WTC11 (cell line): ENCODE results near the gene DDX10.

Experiments used
- CTCF ChIP-seq: fragments of 200-600 bp; IDR thresholded peaks from 2 replicates; pipeline ENCODE4 v1.8.0; 2022; ENCODE audit warnings: antibody characterized with exemption
- E2F4 ChIP-seq: sonication (generic); formaldehyde crosslinking; IDR thresholded peaks from 2 replicates; pipeline ENCODE4 v1.8.1; 2022; ENCODE audit warnings: low read depth, mild to moderate bottlenecking, moderate library complexity, missing genetic modification reagents, borderline replicate concordance
- NFYB ChIP-seq: sonication (generic); formaldehyde crosslinking; conservative IDR thresholded peaks from 2 replicates; pipeline ENCODE4 v1.8.0; 2022; ENCODE audit warnings: low read depth, missing genetic modification reagents
- NR2C2 ChIP-seq: sonication (generic); formaldehyde crosslinking; IDR thresholded peaks from 2 replicates; pipeline ENCODE4 v1.8.0; 2022; ENCODE audit warnings: mild to moderate bottlenecking, missing genetic modification reagents
- USF2 ChIP-seq: sonication (generic); formaldehyde crosslinking; IDR thresholded peaks from 2 replicates; pipeline ENCODE4 v1.8.1; 2023; ENCODE audit warnings: mild to moderate bottlenecking, missing genetic modification reagents, moderate library complexity
- ZNF232 ChIP-seq: sonication (generic); formaldehyde crosslinking; IDR thresholded peaks from 2 replicates; pipeline ENCODE4 v1.8.0; 2022; ENCODE audit warnings: mild to moderate bottlenecking, missing genetic modification reagents
- TF ChIP-seq, protein P1 (sequence below): sonication (generic); formaldehyde crosslinking; IDR thresholded peaks from 2 replicates; pipeline ENCODE4 v1.8.1; 2022; ENCODE audit warnings: missing genetic modification reagents, borderline replicate concordance
- TF ChIP-seq, protein P2 (sequence below): sonication (generic); formaldehyde crosslinking; IDR thresholded peaks from 2 replicates; pipeline ENCODE4 v1.8.1; 2023; ENCODE audit warnings: mild to moderate bottlenecking, missing genetic modification reagents, borderline replicate concordance

DNA sequence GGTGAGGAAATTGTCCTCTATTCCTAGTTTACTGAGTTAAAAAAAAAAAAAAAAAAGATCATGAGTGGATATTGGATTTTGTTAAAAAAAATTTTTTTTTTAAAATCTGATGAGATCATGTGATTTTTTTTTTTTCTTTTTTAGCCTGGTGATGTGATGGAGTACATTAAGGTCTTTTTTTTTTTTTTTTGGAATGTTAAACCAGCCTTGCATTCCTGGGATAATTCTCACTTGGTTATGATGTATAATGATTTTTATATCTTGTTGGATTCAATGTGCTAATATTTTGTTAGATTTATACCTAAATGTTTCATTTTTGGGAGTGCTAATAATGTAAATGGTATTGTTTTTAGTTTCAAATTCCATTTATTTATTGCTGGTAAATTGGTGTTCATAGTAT is 43.3 kb downstream of the DDX10 start:
- no peak for TF ChIP-seq USF2 (CRISPR knock-in tag)
- TF ChIP-seq CTCF: no peak
- no peak for TF ChIP-seq E2F4
- TF ChIP-seq ZNF232 (CRISPR knock-in tag): no peak
- no peak for TF ChIP-seq NFYB (CRISPR knock-in tag)
- TF ChIP-seq, protein P1, sequence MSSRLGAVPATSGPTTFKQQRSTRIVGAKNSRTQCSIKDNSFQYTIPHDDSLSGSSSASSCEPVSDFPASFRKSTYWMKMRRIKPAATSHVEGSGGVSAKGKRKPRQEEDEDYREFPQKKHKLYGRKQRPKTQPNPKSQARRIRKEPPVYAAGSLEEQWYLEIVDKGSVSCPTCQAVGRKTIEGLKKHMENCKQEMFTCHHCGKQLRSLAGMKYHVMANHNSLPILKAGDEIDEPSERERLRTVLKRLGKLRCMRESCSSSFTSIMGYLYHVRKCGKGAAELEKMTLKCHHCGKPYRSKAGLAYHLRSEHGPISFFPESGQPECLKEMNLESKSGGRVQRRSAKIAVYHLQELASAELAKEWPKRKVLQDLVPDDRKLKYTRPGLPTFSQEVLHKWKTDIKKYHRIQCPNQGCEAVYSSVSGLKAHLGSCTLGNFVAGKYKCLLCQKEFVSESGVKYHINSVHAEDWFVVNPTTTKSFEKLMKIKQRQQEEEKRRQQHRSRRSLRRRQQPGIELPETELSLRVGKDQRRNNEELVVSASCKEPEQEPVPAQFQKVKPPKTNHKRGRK (CRISPR knock-in tag): no peak
- TF ChIP-seq NR2C2 (CRISPR knock-in tag): no peak
- TF ChIP-seq, protein P2, sequence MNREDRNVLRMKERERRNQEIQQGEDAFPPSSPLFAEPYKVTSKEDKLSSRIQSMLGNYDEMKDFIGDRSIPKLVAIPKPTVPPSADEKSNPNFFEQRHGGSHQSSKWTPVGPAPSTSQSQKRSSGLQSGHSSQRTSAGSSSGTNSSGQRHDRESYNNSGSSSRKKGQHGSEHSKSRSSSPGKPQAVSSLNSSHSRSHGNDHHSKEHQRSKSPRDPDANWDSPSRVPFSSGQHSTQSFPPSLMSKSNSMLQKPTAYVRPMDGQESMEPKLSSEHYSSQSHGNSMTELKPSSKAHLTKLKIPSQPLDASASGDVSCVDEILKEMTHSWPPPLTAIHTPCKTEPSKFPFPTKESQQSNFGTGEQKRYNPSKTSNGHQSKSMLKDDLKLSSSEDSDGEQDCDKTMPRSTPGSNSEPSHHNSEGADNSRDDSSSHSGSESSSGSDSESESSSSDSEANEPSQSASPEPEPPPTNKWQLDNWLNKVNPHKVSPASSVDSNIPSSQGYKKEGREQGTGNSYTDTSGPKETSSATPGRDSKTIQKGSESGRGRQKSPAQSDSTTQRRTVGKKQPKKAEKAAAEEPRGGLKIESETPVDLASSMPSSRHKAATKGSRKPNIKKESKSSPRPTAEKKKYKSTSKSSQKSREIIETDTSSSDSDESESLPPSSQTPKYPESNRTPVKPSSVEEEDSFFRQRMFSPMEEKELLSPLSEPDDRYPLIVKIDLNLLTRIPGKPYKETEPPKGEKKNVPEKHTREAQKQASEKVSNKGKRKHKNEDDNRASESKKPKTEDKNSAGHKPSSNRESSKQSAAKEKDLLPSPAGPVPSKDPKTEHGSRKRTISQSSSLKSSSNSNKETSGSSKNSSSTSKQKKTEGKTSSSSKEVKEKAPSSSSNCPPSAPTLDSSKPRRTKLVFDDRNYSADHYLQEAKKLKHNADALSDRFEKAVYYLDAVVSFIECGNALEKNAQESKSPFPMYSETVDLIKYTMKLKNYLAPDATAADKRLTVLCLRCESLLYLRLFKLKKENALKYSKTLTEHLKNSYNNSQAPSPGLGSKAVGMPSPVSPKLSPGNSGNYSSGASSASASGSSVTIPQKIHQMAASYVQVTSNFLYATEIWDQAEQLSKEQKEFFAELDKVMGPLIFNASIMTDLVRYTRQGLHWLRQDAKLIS: no peak
